AG08395 (cell line): Measurements from ENCODE around the gene TYW1.
"Not testable (repeated sequence)": the region's sequence is repeated elsewhere in the genome, so short reads cannot be mapped to it uniquely, and the experiment has no call there.

Source experiments
- DNase-seq: peaks from one replicate; pipeline ENCODE4 v3.0.0; 2012; ENCODE audit warnings: mixed read lengths, low spot score

TYW1 gene

DNA sequence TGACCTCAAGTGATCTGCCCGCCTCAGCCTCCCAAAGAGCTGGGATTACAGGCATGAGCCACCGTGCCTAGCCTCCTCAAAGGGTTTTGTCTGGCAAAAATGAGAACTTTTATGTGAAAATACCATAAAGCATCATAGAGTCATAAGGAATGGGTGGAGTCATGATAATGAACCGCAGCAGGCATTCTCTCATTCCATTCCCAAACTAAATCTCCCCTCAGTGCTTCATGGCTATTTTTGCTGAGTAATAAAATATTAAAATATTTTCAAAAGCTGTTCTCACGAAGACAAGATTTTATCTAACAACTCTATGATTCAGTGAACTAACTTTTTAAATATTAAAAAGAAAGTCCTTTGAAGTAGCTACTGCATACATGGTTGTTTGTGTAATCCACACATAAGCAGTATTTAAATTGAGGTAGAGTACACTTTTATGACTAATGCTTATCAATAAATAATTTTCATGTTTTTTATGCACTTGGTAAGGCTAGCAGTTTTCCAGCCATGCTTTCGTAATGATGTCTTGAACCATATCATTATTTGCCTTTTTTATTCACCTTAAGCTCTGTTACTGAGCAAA, 195.6 kb downstream of the TYW1 start:
- DNase-seq = peak; percentile 1

DNA sequence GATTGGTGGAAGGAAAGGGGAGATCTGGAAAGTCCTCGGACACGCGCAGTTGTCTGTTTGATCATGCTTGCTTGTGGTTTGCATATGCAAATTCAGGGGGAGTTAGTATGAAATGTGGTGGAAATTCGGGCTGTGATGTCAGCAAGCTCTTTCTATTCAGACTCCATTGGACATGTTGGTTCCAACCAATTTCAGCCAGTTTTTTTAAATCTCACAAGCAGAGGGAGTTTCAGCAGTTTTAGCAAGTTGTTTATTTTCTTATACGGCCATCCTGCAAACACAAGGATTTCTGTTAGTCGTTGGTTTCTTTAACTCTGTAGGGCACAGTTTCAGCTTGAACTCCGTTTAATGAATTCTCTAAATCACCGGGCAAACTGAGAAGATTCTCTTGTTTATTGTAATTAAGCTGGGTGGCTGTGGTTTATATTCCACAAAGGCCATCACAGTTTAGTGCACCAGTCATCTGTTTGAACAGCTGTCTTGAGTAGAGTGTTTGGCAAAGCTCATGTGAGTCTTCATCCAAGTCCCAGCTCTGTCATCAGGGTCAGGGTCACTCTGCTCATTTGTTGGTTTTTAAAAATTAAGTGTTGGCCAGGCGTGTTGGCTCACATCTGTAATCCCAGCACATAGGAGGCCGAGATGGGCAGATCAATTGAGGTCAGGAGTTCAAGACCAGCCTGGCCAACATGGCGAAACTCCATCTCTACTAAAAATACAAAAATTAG, 196.4 kb downstream of the TYW1 start:
- not testable (repeated sequence) for DNase-seq

DNA sequence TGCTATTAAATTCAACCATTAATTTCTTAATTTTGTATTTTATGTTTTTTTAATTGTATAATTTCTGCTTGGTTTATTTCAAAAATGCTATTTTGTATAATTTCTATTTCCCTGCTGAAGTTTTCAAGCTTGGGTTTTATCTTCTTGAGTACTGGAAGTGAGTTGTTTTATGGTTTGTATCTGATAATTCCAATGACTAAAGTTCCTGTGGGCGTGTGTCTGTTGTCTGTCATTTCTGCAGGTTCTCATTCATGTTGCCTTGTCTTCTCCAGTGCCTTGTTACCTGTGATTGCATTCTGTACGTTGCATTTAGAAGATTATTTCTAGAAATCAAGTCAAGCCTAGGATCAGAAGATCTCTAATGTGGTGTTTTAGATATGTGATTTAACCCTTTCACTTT, 199.5 kb downstream of the TYW1 start:
- not testable (repeated sequence) for DNase-seq

DNA sequence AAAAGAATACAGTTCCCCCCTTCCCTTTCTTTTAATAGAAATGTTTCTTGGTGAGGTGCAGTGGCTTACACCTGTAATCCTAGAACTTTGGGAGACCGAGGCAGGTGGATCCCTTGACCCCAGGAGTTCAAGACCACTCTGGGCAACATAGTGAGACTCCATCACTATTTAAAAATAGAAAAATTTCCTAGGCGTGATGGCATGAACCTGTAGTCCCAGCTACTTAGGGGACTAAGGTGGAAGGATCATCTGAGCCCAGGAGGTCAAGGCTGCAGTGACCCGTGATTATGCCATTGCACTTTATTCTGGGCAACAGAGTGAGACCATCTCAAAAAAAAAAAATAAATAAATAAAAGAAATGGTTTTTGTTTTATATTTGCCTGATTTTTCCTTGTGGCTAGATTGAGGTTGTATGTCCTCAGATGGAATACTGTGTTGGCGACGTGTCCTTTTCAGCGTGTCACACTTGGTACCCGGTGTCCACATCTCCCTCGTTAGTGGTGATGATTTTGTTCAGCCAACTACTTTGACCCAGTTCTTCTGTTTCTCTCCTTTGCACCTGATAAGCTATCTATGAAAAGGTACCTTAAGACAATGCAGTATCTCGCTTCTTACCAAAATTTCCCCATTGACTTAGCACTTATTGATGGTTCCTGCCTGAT, 202.4 kb downstream of the TYW1 start:
- not testable (repeated sequence) for DNase-seq

DNA sequence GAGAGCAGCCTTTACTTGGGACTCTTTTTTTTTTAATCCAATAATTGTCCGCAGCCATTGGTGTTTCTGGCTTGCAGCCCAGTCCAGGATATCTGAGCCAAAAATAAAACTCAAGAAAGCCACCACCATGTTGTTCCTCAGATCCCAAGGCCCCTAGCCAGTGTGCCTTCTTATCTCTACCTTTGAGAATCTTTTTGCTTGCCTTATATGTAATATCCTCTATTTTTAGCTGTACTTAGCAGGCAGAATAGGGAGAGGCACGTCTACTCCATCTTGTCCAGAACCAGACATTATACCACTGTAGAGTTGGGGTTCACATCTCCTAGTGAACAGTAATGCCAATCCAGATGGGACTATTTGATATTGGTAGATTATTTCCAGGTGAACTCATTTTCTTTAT, 209.1 kb downstream of the TYW1 start:
- DNase-seq = not testable (repeated sequence)

DNA sequence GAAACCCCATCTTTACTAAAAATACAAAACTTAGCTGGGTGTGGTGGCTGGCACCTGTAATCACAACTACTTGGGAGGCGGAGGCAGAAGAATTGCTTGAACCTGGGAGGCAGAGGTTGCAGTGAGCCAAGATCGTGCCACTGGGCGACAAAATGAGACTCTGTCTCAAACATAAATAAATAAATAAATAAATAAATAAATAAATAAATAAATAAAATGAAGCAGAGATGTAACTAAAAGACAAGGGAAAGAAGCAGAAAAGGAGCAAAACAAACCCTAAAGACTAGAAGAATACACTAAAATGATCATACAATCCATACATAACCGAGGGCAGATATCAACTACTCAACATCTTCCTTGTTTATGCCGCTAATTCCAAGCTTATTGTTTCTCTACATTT, 209.8 kb downstream of the TYW1 start:
- DNase-seq = no peak

DNA sequence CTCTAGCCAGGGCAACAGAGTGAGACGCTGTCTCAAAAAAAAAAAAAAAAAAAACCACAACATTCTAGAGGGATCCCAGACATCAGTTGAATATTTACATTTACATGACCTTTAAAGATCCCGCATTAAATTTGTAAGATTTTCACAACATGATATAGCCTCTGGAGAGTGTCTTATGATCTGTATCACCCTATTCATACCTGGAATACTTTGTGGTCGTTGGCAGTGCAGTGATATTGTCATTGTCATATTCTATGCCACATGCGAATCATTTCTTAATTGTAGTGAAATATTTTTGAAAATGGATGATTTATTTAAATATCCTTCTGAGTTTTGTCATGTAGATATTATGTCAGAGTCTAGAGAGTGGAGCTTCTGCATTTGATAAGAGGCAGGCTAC, 212.0 kb downstream of the TYW1 start:
- not testable (repeated sequence) for DNase-seq

DNA sequence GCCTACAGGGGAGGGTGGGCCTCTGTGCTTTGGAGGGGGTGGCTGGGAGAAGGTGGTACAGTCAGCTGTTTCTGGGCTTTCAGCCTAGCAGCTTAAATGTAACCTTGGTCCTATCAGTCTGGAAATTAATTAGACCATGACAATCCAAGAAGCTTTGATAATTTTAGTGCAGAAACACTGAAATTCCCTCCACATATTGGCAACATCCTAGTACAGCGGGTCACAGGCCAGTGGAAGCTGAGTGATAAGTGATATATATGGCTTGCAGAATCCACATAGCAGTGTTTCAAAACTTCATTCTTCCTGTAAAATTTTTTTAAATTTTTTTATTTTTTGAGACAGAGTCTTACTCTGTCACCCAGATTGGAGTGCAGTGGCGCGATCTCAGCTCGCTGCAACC, 212.6 kb downstream of the TYW1 start:
- no peak for DNase-seq

DNA sequence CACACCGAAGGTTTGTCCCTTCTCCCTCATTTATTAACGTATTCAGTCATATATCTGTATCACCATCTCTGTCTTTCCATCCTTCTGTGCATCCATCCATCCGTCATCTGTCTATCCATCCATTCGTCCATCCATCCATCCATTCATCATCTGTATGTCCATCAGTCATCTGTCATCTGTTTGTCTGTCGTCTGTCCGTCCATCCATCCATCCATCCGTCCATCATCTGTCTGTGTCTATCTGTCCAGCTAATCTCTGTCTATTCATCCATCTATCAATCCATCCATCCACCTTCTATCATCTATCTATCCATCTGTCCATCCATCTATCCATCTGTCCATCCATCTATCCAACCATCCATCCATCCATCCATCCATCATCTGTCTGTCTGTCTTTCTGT, 213.9 kb downstream of the TYW1 start:
- DNase-seq = no peak

DNA sequence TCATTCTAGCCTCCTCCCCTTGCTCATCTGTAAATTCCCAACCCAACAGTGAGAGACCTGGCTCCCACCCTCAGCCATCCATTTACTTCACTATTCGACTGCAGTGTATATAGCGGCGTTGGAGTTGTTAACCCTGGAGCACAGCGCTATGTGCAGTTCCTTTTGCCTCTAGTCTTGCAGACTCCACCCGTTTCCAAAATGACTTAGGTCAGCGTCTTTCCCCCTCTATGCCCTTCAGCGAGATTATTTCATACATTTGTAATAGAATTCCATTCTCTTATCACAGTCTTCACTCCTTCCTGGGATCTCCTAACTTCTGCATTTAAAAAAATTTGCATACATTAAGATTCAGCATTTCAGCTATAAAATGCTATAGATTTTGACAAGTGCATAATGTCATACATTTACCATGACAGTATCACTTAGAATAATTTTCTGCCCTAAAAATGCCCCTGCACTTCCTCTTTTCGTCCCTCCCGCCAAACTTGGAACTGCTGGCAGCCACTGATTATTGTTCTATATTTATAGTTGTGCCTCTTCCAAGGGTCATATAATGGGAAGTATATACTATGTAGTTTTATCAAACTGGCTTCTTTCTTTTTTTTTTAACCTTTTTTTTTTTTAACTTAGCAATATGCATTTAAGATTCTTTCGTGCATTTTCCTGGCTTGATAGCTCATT, 215.2 kb downstream of the TYW1 start:
- not testable (repeated sequence) for DNase-seq

DNA sequence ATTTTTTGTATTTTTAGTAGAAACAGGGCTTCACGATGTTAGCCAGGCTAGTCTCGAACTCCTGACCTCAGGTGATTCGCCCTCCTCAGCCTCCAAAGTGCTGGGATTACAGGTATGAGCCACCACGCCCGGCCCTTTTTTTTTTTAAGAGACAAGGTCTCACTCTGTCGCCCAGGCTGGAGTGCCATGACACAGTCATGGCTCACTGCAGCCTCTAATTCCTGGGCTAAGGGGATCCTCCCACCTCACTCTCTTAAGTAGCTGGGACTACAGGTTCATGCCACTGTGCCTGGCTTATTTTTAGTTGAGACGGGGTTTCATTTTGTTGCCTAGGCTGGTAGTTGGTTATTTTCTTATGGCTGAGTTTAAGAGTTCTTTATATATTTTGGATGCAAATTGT, 216.4 kb downstream of the TYW1 start:
- DNase-seq = not testable (repeated sequence)

DNA sequence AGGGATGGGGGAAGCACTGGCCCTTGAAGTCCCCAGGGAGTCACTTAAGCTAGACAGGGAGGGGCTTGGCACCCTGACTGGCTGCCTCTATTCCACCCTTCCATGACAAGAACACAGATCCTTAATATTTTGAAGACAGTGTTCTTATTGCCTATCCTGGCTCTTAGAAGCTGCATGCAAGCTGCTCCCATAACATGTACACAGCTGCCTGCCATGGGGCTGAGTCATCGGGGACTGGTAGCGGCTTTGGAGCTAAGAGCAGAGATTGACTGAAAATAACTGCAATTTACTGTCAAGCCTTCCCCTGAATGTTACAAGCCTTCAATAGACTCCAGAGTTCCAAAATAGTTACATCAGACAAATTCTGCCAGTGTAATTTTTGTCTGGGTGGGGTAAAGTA, 226.9 kb downstream of the TYW1 start:
- peak; percentile 70 for DNase-seq

DNA sequence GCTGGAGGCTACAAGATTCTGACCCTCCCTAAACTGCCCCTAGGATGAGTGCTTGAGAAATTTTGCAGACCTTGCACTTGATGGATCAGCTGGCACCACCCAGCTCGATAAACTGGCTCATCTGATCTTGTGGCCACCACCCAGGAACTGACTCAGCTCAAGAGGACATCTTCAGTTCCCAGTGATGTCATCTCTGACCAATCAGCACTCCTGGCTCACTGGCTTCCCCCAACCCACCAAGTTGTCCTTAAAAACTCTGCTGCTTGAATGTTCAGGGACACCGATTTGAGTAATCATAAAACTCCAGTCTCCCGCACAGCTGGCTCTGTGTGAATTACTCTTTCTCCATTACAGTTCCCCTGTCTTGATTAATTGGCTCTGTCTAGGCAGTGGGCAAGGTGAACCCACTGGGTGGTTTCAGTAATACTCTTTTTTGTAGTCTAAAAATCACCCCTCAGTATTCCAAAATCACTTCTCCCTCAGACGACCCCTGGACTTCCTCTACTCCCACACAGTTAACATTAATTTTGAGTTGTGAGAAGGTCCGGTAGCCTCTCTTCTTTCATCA, 229.8 kb downstream of the TYW1 start:
- DNase-seq = not testable (repeated sequence)

DNA sequence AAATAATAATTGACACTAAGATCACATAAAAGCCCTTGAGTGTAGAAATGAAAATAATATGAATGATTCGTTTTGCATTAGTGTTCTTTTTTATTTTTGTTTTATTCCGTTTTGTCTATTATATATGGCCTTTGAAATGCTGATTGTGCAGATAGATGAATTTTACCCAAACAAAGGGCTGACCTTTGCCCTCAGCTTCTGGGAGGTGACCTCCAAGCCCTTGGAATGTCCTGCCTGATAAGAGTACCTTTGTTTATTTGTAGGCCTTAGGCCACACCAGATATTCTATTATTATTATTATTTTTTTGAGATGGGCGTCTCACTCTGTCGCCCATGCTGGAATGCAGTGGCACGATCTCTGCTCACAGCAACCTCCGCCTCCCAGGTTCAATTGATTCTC, 230.3 kb downstream of the TYW1 start:
- DNase-seq = not testable (repeated sequence)

DNA sequence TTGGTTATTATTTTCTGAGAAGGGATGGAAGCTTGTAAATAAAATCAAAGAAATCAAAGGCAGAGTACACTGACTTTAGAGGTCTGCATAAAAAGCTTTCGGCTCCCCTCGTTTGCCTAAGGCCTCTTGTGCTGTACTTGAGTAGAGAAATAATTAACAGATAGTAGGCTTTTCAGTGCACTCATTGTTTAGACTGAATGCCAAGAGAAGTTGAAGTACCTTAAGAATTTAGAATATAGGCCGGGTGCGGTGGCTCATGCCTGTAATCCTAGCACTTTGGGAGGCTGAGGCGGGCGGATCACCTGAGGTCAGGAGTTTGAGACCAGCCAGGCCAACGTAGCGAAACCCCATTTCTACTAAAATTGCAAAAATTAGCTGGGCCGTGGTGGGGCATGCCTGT, 232.4 kb downstream of the TYW1 start:
- not testable (repeated sequence) for DNase-seq

DNA sequence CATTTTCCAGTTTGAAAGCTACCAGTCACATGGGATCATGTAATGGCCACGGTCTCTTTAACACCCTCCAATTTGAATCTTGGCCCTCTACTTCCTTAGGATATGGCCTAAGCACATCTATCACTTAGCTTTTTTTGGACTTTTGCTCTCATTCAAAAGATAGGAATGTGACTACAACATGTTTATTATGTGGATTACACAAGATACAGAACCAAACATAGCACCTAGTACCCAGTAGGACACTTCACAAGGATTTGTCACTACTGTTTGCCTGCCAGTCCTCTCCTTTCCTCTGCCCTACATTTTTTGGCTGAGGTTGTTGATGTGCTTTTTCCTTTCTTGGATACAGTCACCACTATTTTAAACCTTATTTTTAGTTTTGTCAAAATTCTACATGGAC, 233.4 kb downstream of the TYW1 start:
- DNase-seq = not testable (repeated sequence)

DNA sequence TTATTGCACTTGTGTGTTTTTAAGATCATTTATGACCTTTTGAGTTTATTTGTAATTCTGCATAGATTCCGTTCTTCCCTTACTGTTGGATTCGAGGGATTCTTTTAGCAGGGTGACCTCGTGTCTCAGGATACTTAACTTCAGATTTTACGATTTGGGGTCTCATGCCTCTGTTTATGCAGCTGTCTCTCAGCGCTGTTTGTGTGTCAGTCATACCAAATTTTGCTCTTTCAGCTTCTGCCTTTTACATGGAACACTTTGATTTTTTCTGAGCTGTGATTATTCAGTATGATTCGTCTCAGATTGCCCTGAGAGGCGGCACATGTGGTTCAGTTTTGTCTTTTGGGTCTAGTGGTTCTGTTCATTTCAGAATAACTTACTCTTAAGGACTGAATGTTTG, 236.9 kb downstream of the TYW1 start:
- DNase-seq = not testable (repeated sequence)

DNA sequence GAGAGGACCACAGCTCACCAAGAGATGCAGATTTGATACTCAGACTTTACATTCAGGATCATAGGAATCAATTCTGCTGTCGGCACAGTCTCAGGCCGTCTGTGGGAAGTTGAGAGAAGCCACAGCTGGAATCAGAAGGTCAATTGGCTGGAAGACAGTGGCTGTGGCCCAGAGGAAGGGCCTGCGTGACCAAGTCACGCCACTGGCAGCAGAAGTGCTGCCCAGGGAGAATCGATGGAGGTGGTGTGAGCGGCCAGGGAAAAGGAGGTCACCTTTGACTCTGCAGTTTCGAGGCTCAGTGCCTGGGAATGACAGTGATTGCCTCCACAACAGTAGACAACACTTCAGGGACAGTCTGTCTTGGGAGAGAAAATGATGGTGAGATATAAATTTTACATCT, 239.6 kb downstream of the TYW1 start:
- DNase-seq = not testable (repeated sequence)

DNA sequence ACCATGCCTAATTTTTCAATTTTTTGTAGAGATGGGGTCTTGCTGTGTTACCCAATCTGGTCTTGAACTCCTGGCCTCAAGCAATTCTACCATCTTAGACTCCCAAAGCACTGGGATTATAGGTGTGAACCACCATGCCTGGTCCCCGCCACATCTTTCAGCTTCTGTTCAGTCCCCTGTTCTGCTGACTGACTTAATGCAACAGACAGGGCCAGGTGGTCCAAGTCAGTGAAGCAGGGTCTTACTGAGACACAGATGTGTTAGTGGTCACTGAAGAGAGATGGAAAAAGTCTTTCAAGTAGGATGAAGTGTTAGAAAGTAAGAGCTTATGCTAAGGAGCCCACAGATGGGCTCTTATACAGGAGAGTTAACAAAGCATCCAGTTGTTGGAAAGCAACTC, 246.2 kb downstream of the TYW1 start:
- not testable (repeated sequence) for DNase-seq

DNA sequence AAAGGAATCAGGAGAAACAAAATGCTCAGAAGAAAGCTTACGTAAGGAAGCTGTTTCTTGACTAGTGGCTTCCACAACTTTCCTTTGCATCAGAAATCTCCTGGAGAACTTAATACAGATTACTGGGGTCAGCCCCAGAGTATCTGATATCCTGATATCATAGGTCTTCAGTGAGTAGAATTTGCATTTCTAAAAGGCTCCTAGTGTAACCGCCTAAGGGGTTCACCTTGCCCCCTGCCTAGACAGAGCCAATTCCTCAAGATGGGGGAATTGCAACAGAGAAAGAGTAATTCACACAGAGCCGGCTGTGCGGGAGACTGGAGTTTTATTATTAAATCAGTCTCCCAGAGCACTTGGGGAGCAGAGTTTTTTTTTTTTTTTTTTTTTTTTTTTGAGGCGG, 251.7 kb downstream of the TYW1 start:
- DNase-seq = not testable (repeated sequence)

DNA sequence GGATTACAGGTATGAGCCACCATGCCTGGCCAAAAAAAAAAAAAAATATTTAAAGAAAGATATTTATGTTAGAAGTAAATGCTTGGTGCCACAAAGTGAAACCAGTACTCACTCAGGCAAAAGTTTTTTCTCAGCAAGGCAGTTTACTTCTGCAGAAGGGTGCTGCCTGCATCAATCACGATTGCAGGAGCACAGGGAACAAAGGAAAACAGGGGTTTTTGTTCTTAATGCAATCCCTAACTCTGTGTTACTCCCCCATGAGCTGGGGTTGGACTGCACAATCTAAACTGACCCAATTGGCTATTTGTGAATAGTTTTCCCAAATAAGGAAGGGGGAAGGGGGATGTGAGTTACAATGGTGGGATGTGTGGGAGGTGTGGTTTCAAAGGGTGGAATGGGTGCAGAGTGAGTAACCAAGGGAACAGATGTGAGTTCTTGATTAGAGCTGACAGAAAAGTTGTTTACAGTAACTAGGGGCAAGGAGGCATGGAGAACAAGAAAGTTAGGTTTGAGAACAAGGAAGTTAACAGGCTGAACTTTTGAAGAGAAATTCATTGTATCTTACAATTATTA, 255.4 kb downstream of the TYW1 start:
- DNase-seq = no peak

DNA sequence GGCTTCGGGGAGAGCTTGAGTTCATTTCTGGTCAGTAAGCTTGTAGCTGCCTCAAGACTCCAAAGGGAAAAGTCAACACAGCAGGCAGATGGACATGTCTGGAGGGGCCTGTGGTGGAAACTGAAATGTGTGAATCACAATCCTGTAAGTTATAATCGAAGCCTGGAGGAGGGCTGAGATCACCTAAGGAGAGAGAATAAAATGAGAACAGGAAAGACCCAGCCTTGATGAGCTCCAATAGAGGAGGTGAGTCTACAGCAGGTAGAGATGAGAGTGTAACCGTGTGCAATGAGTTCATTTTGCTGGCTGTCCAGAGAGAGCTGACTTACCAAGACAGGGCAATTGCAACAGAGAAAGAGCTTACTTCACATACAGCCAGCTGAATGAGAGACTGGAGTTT, 258.4 kb downstream of the TYW1 start:
- not testable (repeated sequence) for DNase-seq
